ENCODE measurements around the gene ZRSR2. TPM values are rescaled to one million over a fixed set of nuclear protein-coding genes. Genes with fewer than 3 reads are reported as not detected.
"Not testable (repeated sequence)": the region's sequence is repeated elsewhere in the genome, so short reads cannot be mapped to it uniquely, and the experiment has no call there.

The ZRSR2 gene
- total RNA-seq, 1 donor from 2014 or later: 21.2 TPM

- intact Hi-C loops (cut with micrococcal nuclease): loop anchor here (1.0 to 2.0 kb wide), 9 partner anchors 9 to 456 kb away; partner anchors contain the start of genes AP1S2, CA5B and PIGA
Observed at GRCh38 chrX:15790769-15791290, 546 bp downstream of the ZRSR2 start.

- intact Hi-C loops (cut with micrococcal nuclease): no loop called here
Observed at GRCh38 chrX:15797707-15798106, 7.4 kb downstream of the ZRSR2 start.

DNA sequence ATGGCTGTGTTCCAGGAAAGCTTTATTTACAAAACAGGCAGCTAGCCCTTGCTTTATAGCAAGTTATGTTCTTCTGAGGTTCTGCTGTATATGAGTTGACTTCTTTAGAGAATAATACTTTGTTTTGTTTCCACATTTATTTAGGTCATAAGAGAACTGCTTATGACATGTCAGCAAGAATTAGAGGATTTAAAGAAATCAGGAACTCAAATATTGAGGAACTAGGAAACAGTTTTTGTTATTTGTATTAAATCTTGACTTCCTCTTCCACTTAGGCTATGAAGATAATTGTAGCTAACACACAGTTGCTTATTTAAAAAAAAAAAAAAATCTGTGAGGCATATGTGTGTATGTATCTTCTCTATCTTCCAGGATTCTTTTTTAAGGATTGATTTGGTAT is 14.3 kb downstream of the ZRSR2 start:
- intact Hi-C loops (cut with micrococcal nuclease): no loop called here

- intact Hi-C loops (cut with micrococcal nuclease): no loop called here
Observed at GRCh38 chrX:15808254-15808653, 18.0 kb downstream of the ZRSR2 start.

- intact Hi-C loops (cut with micrococcal nuclease): loop anchor here (10.0 kb wide), 1 partner anchor 478 kb away; the partner anchor contains the start of gene PIGA
Observed at GRCh38 chrX:15812192-15812938, 22.1 kb downstream of the ZRSR2 start.

DNA sequence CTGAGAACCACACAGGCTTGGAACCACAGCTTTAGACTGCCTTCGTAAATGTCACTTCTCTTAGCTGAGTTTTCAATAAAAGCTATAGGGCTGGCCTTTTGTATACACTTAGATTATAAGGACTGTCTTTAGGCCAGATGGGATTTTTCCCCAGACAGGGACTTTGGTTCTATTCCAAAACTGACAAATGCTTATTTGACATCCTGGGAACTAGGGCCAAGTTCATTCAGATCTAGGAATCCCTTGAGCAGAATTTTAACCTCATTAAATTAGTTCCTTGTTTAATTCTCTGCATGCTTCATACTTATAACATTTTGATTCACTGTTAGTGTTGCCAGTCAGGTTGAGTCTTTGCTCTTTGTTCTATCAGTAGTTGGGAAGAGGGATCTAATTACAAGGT is 23.1 kb downstream of the ZRSR2 start:
- intact Hi-C loops (cut with micrococcal nuclease): loop anchor here (10.0 kb wide), 1 partner anchor 479 kb away; the partner anchor contains the start of gene PIGA

- intact Hi-C loops (cut with micrococcal nuclease): loop anchor here (10.0 kb wide), 1 partner anchor 480 kb away; the partner anchor contains the start of gene PIGA
Observed at GRCh38 chrX:15814771-15815365, 24.6 kb downstream of the ZRSR2 start.

DNA sequence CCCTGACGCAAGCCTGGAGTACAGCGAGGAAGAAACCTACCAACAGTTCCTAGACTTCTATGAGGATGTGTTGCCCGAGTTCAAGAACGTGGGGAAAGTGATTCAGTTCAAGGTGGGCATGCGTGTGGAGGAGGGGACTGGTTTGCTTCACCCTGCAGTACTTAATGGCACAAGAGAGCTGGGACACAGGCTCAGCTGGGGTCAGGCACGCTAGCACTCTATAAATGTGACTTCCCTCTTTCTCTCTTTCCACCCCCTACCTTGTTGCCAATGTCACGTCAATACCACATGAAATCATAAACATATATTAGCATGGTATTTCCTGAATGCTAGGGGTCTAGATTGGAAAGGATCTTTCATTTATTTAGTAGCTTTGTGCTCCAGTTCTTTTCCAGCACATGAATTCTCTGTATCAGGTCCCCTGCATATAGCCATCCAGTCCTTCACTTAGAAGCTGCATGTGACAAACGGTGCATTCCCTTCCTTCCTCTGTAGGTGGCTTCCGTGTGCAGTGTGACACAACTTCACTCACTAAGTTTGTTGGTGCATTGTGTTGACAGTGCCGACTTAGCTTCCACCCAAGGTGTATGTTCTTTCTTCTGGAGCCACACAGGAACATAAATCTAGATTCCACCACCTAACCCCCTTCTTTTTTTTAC is 25.6 kb downstream of the ZRSR2 start:
- intact Hi-C loops (cut with micrococcal nuclease): loop anchor here (1.0 to 10.0 kb wide), 4 partner anchors 25 to 481 kb away; partner anchors contain the start of genes PIGA and ZRSR2

- intact Hi-C loops (cut with micrococcal nuclease): loop anchor here (1.0 to 10.0 kb wide), 4 partner anchors 26 to 482 kb away; partner anchors contain the start of genes PIGA and ZRSR2
Observed at GRCh38 chrX:15816438-15816809, 26.1 kb downstream of the ZRSR2 start.

- intact Hi-C loops (cut with micrococcal nuclease): loop anchor here (1.0 to 10.0 kb wide), 5 partner anchors 26 to 482 kb away; partner anchors contain the start of genes PIGA and ZRSR2
Observed at GRCh38 chrX:15816886-15817285, 26.6 kb downstream of the ZRSR2 start.

DNA sequence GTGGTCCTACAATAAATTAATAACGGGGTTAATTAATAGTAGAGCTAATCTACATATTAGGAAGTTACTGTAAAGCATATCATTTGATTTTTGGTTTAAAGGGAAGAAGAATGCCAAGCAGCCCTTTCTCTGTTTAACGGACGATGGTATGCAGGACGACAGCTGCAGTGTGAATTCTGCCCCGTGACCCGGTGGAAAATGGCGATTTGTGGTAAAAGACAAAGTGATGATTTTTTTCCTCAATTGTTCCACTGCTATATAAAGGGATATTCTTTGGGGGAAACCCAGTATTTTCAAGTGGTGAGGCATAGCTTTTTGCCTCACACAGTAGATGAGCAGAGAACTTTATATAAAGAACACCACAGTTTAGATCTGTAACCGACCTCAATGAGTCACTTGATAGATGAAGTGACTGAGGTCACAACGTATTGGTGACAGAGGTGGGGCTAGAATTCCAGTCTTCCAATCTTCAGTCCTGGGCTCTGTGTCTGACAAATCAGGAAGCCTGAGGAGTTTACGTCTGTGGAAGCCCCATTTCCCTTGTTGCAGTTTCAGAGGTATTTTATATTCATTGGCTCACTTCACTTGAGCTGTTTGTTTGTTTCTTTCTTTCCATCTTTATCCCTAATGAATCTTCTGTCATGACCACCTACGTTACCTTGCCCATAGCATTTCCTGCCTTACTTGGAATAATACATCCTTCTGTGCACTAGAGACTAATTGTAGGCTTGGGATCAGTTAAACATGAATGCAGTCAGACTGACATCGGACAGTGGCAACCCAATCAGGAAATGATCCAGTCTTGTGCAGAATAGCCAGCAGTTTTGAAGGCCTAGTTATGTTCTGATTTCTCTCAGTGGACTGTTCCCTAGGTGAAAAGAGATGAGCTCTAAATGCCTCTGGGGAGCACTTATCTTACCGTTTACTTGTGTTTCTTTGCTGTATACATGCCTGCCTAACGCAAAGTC is 30.1 kb downstream of the ZRSR2 start:
- intact Hi-C loops (cut with micrococcal nuclease): no loop called here

- intact Hi-C loops (cut with micrococcal nuclease): no loop called here
Observed at GRCh38 chrX:15822922-15823321, 32.6 kb downstream of the ZRSR2 start.

GRCh38 chrX:15825936-15826335 is 35.7 kb downstream of the ZRSR2 start:
- intact Hi-C loops (cut with micrococcal nuclease): no loop called here

GRCh38 chrX:15829217-15829616 is 38.9 kb downstream of the ZRSR2 start:
- intact Hi-C loops (cut with micrococcal nuclease): no loop called here

- intact Hi-C loops (cut with micrococcal nuclease): not testable (repeated sequence)
Observed at GRCh38 chrX:15831347-15831746, 41.1 kb downstream of the ZRSR2 start.

GRCh38 chrX:15834053-15834452 is 43.8 kb downstream of the ZRSR2 start:
- intact Hi-C loops (cut with micrococcal nuclease): no loop called here

GRCh38 chrX:15834827-15835595 is 44.7 kb downstream of the ZRSR2 start:
- intact Hi-C loops (cut with micrococcal nuclease): no loop called here

DNA sequence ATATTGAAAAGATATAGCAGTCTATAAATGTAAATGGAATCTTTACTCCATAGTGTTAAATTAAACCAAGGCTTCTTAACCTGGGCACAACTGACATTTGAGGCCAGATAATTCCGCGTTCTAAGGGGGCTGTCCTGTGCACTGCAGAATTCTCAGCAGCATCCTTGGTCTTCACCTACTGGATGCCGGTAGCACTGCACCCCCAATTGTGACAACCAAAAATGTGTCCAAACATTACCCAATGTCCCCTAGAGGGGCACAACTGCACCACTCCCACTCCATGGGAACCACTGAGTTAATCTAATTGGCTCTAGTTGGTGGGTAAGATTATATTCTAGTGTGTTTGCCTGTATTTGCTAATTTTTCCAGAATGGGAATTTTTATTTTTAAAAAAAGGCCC is 47.7 kb downstream of the ZRSR2 start:
- intact Hi-C loops (cut with micrococcal nuclease): no loop called here

- intact Hi-C loops (cut with micrococcal nuclease): no loop called here
Observed at GRCh38 chrX:15841853-15842516, 51.7 kb downstream of the ZRSR2 start.

Measured in T-helper 2 cell treated with Interferon-gamma antibody and Interleukin-4, amounts not matched to agents 100 ng/mL and 5 ng/mL, for 36 hours (primary cell).